Endothelial cell (in vitro differentiated cells): Measurements from ENCODE around the gene PRKAG2. TPM values are rescaled to one million over a fixed set of nuclear protein-coding genes. Genes with fewer than 3 reads are reported as not detected.

Experiments used
- DNase-seq: peaks from one replicate; pipeline ENCODE4 v3.0.0; 2021; ENCODE audit warnings: low spot score
- H3K27ac Mint-ChIP-seq: one replicate; pipeline ENCODE4 v1.8.0; 2021; ENCODE audit warnings: mixed read lengths, inconsistent platforms; ENCODE audit not compliant: unreplicated experiment
- H3K27me3 Mint-ChIP-seq: one replicate; pipeline ENCODE4 v1.8.0; 2021; ENCODE audit warnings: mild to moderate bottlenecking, moderate library complexity, mixed read lengths, inconsistent platforms; ENCODE audit not compliant: unreplicated experiment
- H3K36me3 Mint-ChIP-seq: one replicate; pipeline ENCODE4 v1.8.0; 2021; ENCODE audit warnings: mild to moderate bottlenecking, low read depth, mixed read lengths, inconsistent platforms; ENCODE audit not compliant: unreplicated experiment
- H3K4me1 Mint-ChIP-seq: one replicate; pipeline ENCODE4 v1.8.0; 2021; ENCODE audit warnings: mild to moderate bottlenecking, mixed read lengths, inconsistent platforms; ENCODE audit not compliant: unreplicated experiment
- H3K4me3 Mint-ChIP-seq: one replicate; pipeline ENCODE4 v1.8.0; 2021; ENCODE audit warnings: mild to moderate bottlenecking, mixed read lengths, inconsistent platforms; ENCODE audit not compliant: unreplicated experiment
- H3K9me3 Mint-ChIP-seq: one replicate; pipeline ENCODE4 v1.8.0; 2021; ENCODE audit warnings: mixed read lengths, inconsistent platforms; ENCODE audit not compliant: unreplicated experiment
- CTCF ChIP-seq: fragments of 200-600 bp; sonication (generic); IDR thresholded peaks from one replicate; pipeline ENCODE4 v1.5.0; 2021; ENCODE audit warnings: antibody characterized with exemption; ENCODE audit not compliant: unreplicated experiment
- total RNA-seq: library from RNA; stranded (reverse); fragmentation: NEBNext Ultra II Directional; extraction: Animal tissue kit (Norgen Biotek cat#: 25700); gene quantifications from one replicate; pipeline ENCODE4 v1.2.1, GENCODE V29; 2021; ENCODE audit not compliant: unreplicated experiment

PRKAG2 gene
- total RNA-seq, 1 donor from 2014 or later = 16.0 TPM

GRCh38 chr7:151697515-151697895 lies 179.4 kb downstream of the PRKAG2 start:
- Mint-ChIP-seq H3K4me1 (peaks cover 6% of the 10 kb centered on the region), H3K4me3 (no peak overlapping the region), H3K36me3 (no peaks in the 10 kb centered on the region), H3K9me3 (no peaks in the 10 kb centered on the region), H3K27ac (no peak overlapping the region), H3K27me3 (peaks cover 4% of the 10 kb centered on the region)
- no peak for TF ChIP-seq CTCF
- no peak for DNase-seq

GRCh38 chr7:151696721-151697514 lies 180.0 kb downstream of the PRKAG2 start:
- H3K36me3 Mint-ChIP-seq = no peaks in the 10 kb centered on the region
- H3K27ac Mint-ChIP-seq = no peak overlapping the region
- peaks cover 4% of the 10 kb centered on the region for H3K27me3 Mint-ChIP-seq
- H3K4me1 Mint-ChIP-seq = peaks cover 6% of the 10 kb centered on the region
- DNase-seq = no peak
- TF ChIP-seq CTCF = no peak
- H3K4me3 Mint-ChIP-seq = no peak overlapping the region
- no peaks in the 10 kb centered on the region for H3K9me3 Mint-ChIP-seq

GRCh38 chr7:151695951-151696541 lies 180.9 kb downstream of the PRKAG2 start:
- H3K27ac Mint-ChIP-seq = no peak overlapping the region
- DNase-seq = no peak
- H3K9me3 Mint-ChIP-seq = no peaks in the 10 kb centered on the region
- H3K36me3 Mint-ChIP-seq = no peaks in the 10 kb centered on the region
- H3K27me3 Mint-ChIP-seq = peaks cover 4% of the 10 kb centered on the region
- TF ChIP-seq CTCF = no peak
- peaks cover 6% of the 10 kb centered on the region for H3K4me1 Mint-ChIP-seq
- no peak overlapping the region for H3K4me3 Mint-ChIP-seq

GRCh38 chr7:151694828-151695580 lies 181.9 kb downstream of the PRKAG2 start:
- no peaks in the 10 kb centered on the region for H3K36me3 Mint-ChIP-seq
- no peak overlapping the region for H3K27ac Mint-ChIP-seq
- no peak for TF ChIP-seq CTCF
- no peaks in the 10 kb centered on the region for H3K9me3 Mint-ChIP-seq
- no peak overlapping the region for H3K4me3 Mint-ChIP-seq
- H3K27me3 Mint-ChIP-seq = peaks cover 4% of the 10 kb centered on the region
- H3K4me1 Mint-ChIP-seq = peaks cover 8% of the 10 kb centered on the region
- no peak for DNase-seq
